Measurements from ENCODE around the gene PDXP. TPM values are rescaled to one million over a fixed set of nuclear protein-coding genes. Genes with fewer than 3 reads are reported as not detected.

Gene PDXP
- total and polyA plus RNA-seq, 2 donors (not counting 3 experiments of a cell fraction or from before 2014, with no cell fraction given): 18.0 to 20.0 TPM

DNA sequence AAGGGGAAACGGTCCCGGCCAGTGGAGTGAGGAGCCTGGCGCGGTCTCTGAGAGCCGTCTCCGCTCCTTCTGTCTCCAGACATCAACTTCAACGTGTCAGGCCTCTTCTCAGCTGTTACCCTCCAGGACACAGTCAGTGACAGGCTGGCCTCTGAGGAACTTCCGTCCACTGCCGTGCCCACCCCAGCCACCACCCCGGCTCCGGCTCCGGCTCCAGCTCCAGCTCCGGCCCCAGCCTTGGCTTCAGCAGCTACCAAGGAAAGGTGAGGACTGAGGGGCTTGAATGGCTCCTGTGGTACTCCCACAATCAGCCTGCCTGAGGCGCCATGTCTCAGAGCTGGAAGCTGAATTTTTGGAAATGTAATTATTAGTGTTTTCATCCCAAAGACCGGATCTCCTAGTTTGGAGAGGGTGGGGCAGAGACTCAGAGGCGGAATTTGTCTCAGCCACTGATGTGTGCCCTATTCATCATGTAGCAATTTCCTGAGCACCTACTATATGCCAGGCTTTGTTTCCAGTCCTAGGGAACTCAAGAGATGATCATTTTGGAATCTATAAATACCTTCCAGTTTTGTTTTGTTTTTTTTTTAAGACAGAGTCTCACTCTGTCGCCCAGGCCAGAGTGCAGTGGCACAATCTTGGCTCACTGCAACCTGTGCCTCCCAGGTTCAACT, 7.9 kb upstream of the PDXP start:
- Histone ChIP-seq H2AFZ (ENCODE audit: low read depth, low read length) (no peak overlapping the region), H4K20me1 (replicated peaks; ENCODE audit: control insufficient read depth, extremely low read depth, insufficient read depth, low read length) (no peaks in the 10 kb centered on the region), H3K36me3 (ENCODE audit: control insufficient read depth in 2 of 2, extremely low read depth in 1 of 2, insufficient read depth in 2 of 2, low read length in 2 of 2) (no peaks in the 10 kb centered on the region), H3K4me1 (ENCODE audit: control insufficient read depth, extremely low read depth, insufficient read depth, low read length) (no peaks in the 10 kb centered on the region), H3K79me2 (ENCODE audit: control insufficient read depth, insufficient read depth, low read length) (no peaks in the 10 kb centered on the region), H3K4me2 (ENCODE audit: insufficient read depth, low read length) (no peak overlapping the region), H3K27ac (ENCODE audit: insufficient read depth, low read depth, low read length) (no peak overlapping the region), H3K9me1 (replicated peaks; ENCODE audit: control insufficient read depth, extremely low read depth, insufficient read depth, low read length) (no peaks in the 10 kb centered on the region), H3K9me3 (replicated peaks; ENCODE audit: control insufficient read depth, insufficient read depth, low read length) (no peaks in the 10 kb centered on the region), H3K27me3 (ENCODE audit: control insufficient read depth in 2 of 2, insufficient read depth in 2 of 2, low read length in 2 of 2) (no peaks in the 10 kb centered on the region), H3K4me3 (replicated peaks in 1 of 3; ENCODE audit: insufficient read depth in 1 of 3, low read depth in 1 of 3, low read length in 3 of 3) (no peak overlapping the region), H3K9ac (replicated peaks; ENCODE audit: extremely low read depth, insufficient read depth, low read length) (no peak overlapping the region)
- intact Hi-C loops (cut with micrococcal nuclease) (no loop called here), dilution Hi-C loops (cut with MboI; ENCODE audit: extremely low pct_ligation_motif_present, low sequenced_read_pairs) (no loop called here)
- ChIA-PET POLR2A (no interaction called here), CTCF (interaction anchor here (0.6 to 2.4 kb wide), 2 partner anchors 8 to 10 kb away, joined by 3 to 6 read pairs; partner anchors contain the start of gene PDXP)
- FAIRE-seq (no peak), DNase-seq (ENCODE audit: low read depth, low spot score) (no peak)
- BruUV-seq (replicated peaks): no TSS peak
- no peak for TF ChIP-seq POLR2A (IDR thresholded peaks at IDR 0.05; ENCODE audit: low read depth, low read length)

DNA sequence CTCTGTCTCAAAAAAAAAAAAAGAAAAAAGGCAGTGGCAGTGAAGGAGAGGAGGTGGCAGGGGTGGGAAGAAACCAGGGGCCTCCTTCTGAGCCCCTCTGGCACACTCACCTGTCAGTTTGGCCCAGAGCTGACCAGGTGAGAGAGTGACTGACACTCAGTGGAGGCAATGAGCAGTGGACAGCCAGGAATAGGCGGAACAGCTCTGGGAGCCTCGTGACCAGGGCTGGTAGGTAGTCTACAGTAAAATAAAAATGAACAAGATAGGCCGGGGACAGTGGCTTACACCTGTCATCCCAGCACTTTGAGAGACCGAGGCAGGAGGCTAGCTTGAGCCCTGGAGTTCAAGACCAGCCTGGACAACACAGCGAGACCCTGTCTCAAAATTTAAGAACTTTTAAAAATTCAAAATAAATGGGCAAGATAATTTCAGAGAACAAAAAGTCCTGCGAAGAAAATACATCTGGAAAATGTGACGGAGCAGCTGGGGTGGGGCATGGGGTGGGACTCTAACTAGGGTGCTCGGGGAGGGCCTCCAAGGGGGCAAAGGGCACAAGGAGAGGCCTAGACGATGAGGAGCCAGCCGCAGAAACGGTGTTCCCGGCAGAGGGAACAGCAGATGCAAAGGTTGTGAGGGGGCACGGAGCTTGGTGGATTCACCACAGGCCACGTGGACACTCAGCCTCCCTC, 3.8 kb upstream of the PDXP start:
- ChIA-PET POLR2A (interaction anchor here (0.7 kb wide), 2 partner anchors 12 to 26 kb away, joined by 3 read pairs; no protein-coding TSS in a partner anchor), CTCF (no interaction called here)
- Histone ChIP-seq H3K4me2 (ENCODE audit: insufficient read depth, low read length) (no peak overlapping the region), H3K4me3 (replicated peaks in 1 of 3; ENCODE audit: insufficient read depth in 1 of 3, low read depth in 1 of 3, low read length in 3 of 3) (no peak overlapping the region), H4K20me1 (replicated peaks; ENCODE audit: control insufficient read depth, extremely low read depth, insufficient read depth, low read length) (no peaks in the 10 kb centered on the region), H3K4me1 (ENCODE audit: control insufficient read depth, extremely low read depth, insufficient read depth, low read length) (peaks cover 14% of the 10 kb centered on the region), H2AFZ (ENCODE audit: low read depth, low read length) (no peak overlapping the region), H3K79me2 (ENCODE audit: control insufficient read depth, insufficient read depth, low read length) (peaks cover 7% of the 10 kb centered on the region), H3K27me3 (ENCODE audit: control insufficient read depth in 2 of 2, insufficient read depth in 2 of 2, low read length in 2 of 2) (no peaks in the 10 kb centered on the region), H3K9ac (replicated peaks; ENCODE audit: extremely low read depth, insufficient read depth, low read length) (no peak overlapping the region), H3K9me1 (replicated peaks; ENCODE audit: control insufficient read depth, extremely low read depth, insufficient read depth, low read length) (no peaks in the 10 kb centered on the region), H3K27ac (ENCODE audit: insufficient read depth, low read depth, low read length) (no peak overlapping the region), H3K36me3 (ENCODE audit: control insufficient read depth in 2 of 2, extremely low read depth in 1 of 2, insufficient read depth in 2 of 2, low read length in 2 of 2) (no peaks in the 10 kb centered on the region), H3K9me3 (replicated peaks; ENCODE audit: control insufficient read depth, insufficient read depth, low read length) (no peaks in the 10 kb centered on the region)
- no peak for FAIRE-seq
- BruUV-seq (replicated peaks): no TSS peak
- dilution Hi-C loops (cut with MboI; ENCODE audit: extremely low pct_ligation_motif_present, low sequenced_read_pairs) (no loop called here), intact Hi-C loops (cut with micrococcal nuclease) (no loop called here)
- TF ChIP-seq JUN (IDR thresholded peaks at IDR 0.05; ENCODE audit: borderline replicate concordance, insufficient read depth, insufficient read length, low read depth) (no peak), FOS (IDR thresholded peaks at IDR 0.05; ENCODE audit: borderline replicate concordance, insufficient read depth, low read length) (no peak), EZH2 (IDR thresholded peaks at IDR 0.05; ENCODE audit: borderline replicate concordance, low read depth, low read length, severe bottlenecking) (no peak), MYC (IDR thresholded peaks at IDR 0.05; ENCODE audit: low read depth, low read length) (no peak), GATA2 (IDR thresholded peaks at IDR 0.05; ENCODE audit: insufficient read depth, insufficient read length, low read depth, low read length) (no peak), POLR2A (IDR thresholded peaks at IDR 0.05; ENCODE audit: low read depth, low read length) (no peak), POLR2AphosphoS5 (IDR thresholded peaks at IDR 0.05; ENCODE audit: insufficient read depth, low read depth, low read length) (no peak)
- TF ChIP-seq, protein P1, sequence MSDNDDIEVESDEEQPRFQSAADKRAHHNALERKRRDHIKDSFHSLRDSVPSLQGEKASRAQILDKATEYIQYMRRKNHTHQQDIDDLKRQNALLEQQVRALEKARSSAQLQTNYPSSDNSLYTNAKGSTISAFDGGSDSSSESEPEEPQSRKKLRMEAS (IDR thresholded peaks at IDR 0.05; ENCODE audit: insufficient read depth, insufficient read length): no peak
- TF ChIP-seq, protein P2, sequence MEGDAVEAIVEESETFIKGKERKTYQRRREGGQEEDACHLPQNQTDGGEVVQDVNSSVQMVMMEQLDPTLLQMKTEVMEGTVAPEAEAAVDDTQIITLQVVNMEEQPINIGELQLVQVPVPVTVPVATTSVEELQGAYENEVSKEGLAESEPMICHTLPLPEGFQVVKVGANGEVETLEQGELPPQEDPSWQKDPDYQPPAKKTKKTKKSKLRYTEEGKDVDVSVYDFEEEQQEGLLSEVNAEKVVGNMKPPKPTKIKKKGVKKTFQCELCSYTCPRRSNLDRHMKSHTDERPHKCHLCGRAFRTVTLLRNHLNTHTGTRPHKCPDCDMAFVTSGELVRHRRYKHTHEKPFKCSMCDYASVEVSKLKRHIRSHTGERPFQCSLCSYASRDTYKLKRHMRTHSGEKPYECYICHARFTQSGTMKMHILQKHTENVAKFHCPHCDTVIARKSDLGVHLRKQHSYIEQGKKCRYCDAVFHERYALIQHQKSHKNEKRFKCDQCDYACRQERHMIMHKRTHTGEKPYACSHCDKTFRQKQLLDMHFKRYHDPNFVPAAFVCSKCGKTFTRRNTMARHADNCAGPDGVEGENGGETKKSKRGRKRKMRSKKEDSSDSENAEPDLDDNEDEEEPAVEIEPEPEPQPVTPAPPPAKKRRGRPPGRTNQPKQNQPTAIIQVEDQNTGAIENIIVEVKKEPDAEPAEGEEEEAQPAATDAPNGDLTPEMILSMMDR (IDR thresholded peaks at IDR 0.05; ENCODE audit: extremely low read depth in 1 of 2, insufficient read depth in 1 of 2, low read depth in 1 of 2, low read length in 2 of 2): no peak
- DNase-seq (ENCODE audit: low read depth, low spot score): no peak

All from endothelial cell of umbilical vein (primary cell).